Measurements from ENCODE around the gene GALNT7. TPM values are rescaled to one million over a fixed set of nuclear protein-coding genes. Genes with fewer than 3 reads are reported as not detected.

Gene GALNT7
- total RNA-seq, 4 donors from 2014 or later = 37.1 to 139 (median 96.4) TPM

GRCh38 chr4:173334891-173335752 lies 166.5 kb downstream of the GALNT7 start:
- peak; percentile 43 to 83 (median 74) for DNase-seq
- Histone ChIP-seq H3K4me3 (peak overlapping the region; percentile 68 to 98 (median 86)), H3K9me3 (no peaks in the 10 kb centered on the region), H3K27ac (peak overlapping the region; percentile 94 to 99 (median 98)), H3K36me3 (peaks cover 0 to 9% (median 0%) of the 10 kb centered on the region in 3 donors), H3K27me3 (no peaks in the 10 kb centered on the region), H3K4me1 (peaks cover 0 to 22% (median 0%) of the 10 kb centered on the region in 4 donors)
- peak in 1 of 2 donors; percentile 41 for TF ChIP-seq POLR2A (IDR thresholded peaks at IDR 0.05)
- TF ChIP-seq, protein P1, sequence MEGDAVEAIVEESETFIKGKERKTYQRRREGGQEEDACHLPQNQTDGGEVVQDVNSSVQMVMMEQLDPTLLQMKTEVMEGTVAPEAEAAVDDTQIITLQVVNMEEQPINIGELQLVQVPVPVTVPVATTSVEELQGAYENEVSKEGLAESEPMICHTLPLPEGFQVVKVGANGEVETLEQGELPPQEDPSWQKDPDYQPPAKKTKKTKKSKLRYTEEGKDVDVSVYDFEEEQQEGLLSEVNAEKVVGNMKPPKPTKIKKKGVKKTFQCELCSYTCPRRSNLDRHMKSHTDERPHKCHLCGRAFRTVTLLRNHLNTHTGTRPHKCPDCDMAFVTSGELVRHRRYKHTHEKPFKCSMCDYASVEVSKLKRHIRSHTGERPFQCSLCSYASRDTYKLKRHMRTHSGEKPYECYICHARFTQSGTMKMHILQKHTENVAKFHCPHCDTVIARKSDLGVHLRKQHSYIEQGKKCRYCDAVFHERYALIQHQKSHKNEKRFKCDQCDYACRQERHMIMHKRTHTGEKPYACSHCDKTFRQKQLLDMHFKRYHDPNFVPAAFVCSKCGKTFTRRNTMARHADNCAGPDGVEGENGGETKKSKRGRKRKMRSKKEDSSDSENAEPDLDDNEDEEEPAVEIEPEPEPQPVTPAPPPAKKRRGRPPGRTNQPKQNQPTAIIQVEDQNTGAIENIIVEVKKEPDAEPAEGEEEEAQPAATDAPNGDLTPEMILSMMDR (IDR thresholded peaks at IDR 0.05) = no peak

DNA sequence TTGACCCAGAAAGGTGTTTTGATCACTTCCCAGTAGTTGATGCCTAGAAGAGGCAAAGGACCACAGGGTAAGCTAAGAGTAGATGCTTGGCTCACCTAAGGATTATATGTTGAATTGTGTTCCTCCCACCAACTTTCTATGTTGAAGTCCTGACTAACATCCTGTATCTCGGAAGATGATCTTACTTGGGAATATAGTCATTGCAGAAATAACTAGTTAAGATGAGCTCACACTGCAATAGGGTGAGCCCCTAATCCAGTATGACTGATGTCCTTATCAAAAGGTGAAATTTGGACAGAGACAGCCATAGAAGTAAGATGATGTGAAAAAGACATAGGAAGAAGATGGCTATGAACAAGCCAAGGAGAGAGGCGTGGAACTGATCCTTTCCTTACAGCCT lies 168.9 kb downstream of the GALNT7 start:
- DNase-seq = no peak
- Histone ChIP-seq H3K4me1 (peaks cover 0 to 7% (median 0%) of the 10 kb centered on the region in 4 donors), H3K9me3 (no peaks in the 10 kb centered on the region), H3K36me3 (no peaks in the 10 kb centered on the region), H3K27me3 (no peaks in the 10 kb centered on the region), H3K4me3 (no peak overlapping the region), H3K27ac (no peak overlapping the region)
- TF ChIP-seq POLR2A (IDR thresholded peaks at IDR 0.05) = no peak
- TF ChIP-seq, protein P1 (IDR thresholded peaks at IDR 0.05) = no peak

DNA sequence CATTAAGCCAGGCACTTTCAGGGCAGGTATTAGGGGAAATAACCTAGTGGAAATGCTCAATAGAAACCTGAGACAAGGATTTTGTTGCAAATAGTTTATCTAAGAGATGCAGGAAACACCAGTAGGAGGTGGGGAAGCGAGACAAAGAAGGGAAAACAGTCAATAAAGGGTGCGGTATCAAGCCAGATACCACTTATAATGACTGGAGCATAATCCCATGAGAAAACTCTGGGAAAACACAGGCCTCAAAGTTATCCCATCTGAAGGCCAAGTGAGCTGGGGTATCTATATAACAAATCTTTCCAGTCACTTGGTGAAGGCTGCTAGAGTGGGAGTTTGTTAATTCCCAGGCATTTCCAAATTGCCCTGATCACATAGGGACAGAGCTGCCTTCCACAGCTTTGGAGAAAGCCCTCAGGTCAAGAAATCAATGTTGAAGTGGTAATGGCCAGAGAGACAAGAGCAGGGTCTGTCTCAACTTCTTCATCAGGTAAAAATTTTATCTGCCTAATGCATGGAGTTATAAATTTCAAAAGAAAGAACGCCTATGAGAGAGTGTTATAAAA lies 175.3 kb downstream of the GALNT7 start:
- Histone ChIP-seq H3K36me3 (no peaks in the 10 kb centered on the region), H3K4me1 (no peaks in the 10 kb centered on the region), H3K9me3 (no peaks in the 10 kb centered on the region), H3K27ac (no peak overlapping the region), H3K4me3 (no peak overlapping the region), H3K27me3 (no peaks in the 10 kb centered on the region)
- TF ChIP-seq, protein P1 (IDR thresholded peaks at IDR 0.05) = no peak
- no peak for TF ChIP-seq POLR2A (IDR thresholded peaks at IDR 0.05)
- no peak for DNase-seq

- H3K4me1 ChIP-seq = no peaks in the 10 kb centered on the region
- H3K9me3 ChIP-seq = no peaks in the 10 kb centered on the region
- TF ChIP-seq, protein P1 (IDR thresholded peaks at IDR 0.05) = no peak
- TF ChIP-seq POLR2A (IDR thresholded peaks at IDR 0.05) = no peak
- H3K4me3 ChIP-seq = no peak overlapping the region
- no peak overlapping the region for H3K27ac ChIP-seq
- H3K36me3 ChIP-seq = no peaks in the 10 kb centered on the region
- DNase-seq = no peak
- H3K27me3 ChIP-seq = no peaks in the 10 kb centered on the region
These were observed 177.0 kb downstream of the GALNT7 start for GRCh38 chr4:173345648-173346047.

DNA sequence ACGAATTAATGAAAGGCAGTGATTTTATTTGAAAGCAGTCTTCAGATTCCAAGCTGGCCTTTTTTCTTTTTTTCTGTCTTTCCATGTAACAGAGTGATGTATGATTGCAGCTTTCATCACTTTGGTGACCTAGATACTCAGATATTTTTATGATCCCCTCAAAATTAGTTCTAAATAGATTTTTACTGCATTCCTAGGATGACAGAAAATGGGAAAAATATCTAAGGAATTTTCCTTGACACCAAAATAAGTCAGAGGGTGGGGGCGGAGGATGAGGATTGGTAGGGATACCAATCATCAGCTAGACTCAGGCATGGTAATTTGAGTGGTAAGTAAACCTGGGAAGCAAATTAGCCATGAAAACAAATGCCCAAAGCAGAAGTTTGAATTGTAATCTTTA lies 177.5 kb downstream of the GALNT7 start:
- TF ChIP-seq POLR2A (IDR thresholded peaks at IDR 0.05) = no peak
- TF ChIP-seq, protein P1 (IDR thresholded peaks at IDR 0.05) = no peak
- Histone ChIP-seq H3K4me3 (no peak overlapping the region), H3K27me3 (no peaks in the 10 kb centered on the region), H3K4me1 (no peaks in the 10 kb centered on the region), H3K36me3 (no peaks in the 10 kb centered on the region), H3K27ac (no peak overlapping the region), H3K9me3 (no peaks in the 10 kb centered on the region)
- no peak for DNase-seq

Data from Peyer's patch (tissue), 4 donors.